ENCODE measurements around the gene ARHGEF12.

DNA sequence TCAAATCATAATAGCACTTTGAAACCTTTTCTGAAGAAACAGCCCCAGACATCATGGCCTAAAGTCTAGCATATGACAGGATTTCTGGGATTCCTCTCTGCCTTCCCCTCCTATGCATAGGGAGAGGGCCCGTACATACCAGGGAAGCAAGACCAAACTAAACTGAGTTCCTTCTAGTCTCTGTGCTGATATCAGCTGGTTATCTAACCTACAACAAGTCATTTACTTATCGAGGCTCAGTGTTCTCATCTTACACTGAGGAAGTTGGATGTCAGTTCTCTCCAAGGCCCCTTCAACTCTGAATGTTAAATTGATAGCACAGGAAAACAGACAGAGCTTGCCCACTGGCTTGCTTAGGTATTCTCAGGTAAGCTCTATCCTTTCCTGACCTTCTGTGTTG lies 158.4 kb downstream of the ARHGEF12 start:
- TF ChIP-seq CTCF (IDR thresholded peaks at IDR 0.05; ENCODE audit: low read depth, low read length) (no peak), EZH2phosphoT487 (IDR thresholded peaks at IDR 0.05; ENCODE audit: low read depth) (no peak)

All from OCI-LY3 (cell line).